HUES48 (cell line): ENCODE measurements around the gene ARMC5.

Source experiments
- H3K27ac ChIP-seq: one replicate; pipeline ENCODE4 v1.7.0; 2013; ENCODE audit warnings: low read depth, low read length, inconsistent platforms
- H3K27me3 ChIP-seq: 2 replicates; pipeline ENCODE4 v1.6.1; 2013; ENCODE audit warnings: mild to moderate bottlenecking, low read length; ENCODE audit not compliant: control insufficient read depth, insufficient read depth
- H3K36me3 ChIP-seq: 2 replicates; pipeline ENCODE4 v1.6.1; 2013; ENCODE audit warnings: low read length; ENCODE audit not compliant: control insufficient read depth, insufficient read depth
- H3K4me1 ChIP-seq: 2 replicates; pipeline ENCODE4 v1.6.1; 2013; ENCODE audit warnings: mild to moderate bottlenecking, low read length; ENCODE audit not compliant: control insufficient read depth, insufficient read depth
- H3K4me3 ChIP-seq: 2 replicates; pipeline ENCODE4 v1.5.1; 2013; ENCODE audit warnings: mild to moderate bottlenecking, low read depth, low read length
- H3K9ac ChIP-seq: 2 replicates; pipeline ENCODE4 v1.6.1; 2013; ENCODE audit warnings: mild to moderate bottlenecking, low read depth, low read length, moderate library complexity
- H3K9me3 ChIP-seq: 2 replicates; pipeline ENCODE4 v1.6.1; 2013; ENCODE audit warnings: low read length; ENCODE audit not compliant: control insufficient read depth, insufficient read depth

ARMC5 gene

DNA sequence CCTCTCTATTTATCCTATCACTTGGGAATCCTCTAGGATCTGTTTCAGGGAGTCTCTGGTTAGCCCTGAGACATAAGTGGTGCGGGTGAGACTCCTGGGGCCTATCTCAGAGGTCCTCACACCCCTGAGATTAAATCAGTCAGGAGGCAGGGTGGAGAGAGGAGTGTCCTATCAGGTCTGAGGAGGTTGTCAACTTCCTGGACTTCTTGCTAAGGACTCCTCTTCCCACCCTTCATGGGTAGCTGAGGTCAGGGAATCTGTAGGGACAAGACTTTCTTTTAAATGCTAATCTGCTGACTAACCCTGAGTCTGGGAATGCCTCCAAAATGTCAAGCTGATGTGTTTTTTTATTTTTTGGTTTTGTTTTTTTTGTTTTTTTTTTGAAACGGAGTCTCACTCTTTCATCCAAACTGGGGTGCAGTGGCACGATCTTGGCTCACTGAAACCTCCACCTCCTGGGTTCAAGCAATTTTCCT, 6.6 kb upstream of the ARMC5 start:
- no peak overlapping the region for H3K4me3 ChIP-seq
- H3K36me3 ChIP-seq, result no peaks in the 10 kb centered on the region
- H3K27me3 ChIP-seq, result no peaks in the 10 kb centered on the region
- H3K4me1 ChIP-seq, result peaks cover 23% of the 10 kb centered on the region
- H3K27ac ChIP-seq, result peak overlapping the region; percentile 81
- no peak overlapping the region for H3K9ac ChIP-seq
- H3K9me3 ChIP-seq, result no peaks in the 10 kb centered on the region

DNA sequence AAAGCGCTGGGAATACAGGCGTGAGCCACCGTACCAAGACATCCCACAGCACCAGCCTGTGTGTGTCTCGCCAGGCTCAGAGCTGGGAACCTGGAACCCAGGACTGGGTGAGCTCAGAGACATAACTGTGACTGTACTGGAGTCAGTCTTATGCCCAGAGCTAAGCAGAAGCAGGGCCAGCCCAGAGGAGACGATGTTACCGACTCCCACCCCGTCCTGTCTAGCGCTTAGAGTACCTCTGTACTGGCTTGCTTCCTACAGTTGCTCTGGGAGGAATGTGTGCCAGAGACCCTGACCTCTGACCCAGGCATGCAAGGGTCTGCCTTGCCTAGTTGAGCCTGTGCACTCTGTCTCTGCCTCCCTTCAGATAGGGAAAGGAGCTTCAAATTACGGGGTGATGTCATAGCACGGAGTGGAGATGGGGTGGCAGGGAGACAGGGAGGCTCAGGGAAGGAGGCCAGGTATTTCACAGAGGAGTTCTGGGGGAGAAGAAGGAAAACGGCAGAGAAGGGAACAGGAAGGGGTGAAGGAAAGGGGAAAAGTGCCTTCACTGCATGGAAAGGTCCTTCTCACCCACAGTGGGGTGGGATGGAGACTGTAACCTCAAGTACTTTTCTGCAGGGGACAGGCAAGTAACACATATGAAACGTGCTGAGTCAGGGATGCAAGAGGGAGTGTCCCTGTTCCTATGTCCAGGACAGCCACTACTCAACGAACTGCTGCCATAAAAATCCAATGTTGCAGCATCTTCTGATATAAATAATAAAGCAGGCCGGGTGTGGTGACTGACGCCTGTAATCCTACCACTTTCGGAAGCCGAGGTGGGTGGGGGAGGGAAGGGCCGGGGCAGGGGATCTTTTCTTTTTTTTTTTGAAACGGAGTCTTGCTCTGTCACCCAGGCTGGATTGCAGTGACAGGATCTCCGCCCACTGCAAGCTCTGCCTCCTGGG, 5.8 kb upstream of the ARMC5 start:
- Histone ChIP-seq H3K27ac (peak overlapping the region; percentile 81), H3K27me3 (no peaks in the 10 kb centered on the region), H3K9ac (no peak overlapping the region), H3K4me1 (peaks cover 27% of the 10 kb centered on the region), H3K36me3 (no peaks in the 10 kb centered on the region), H3K4me3 (no peak overlapping the region), H3K9me3 (no peaks in the 10 kb centered on the region)

DNA sequence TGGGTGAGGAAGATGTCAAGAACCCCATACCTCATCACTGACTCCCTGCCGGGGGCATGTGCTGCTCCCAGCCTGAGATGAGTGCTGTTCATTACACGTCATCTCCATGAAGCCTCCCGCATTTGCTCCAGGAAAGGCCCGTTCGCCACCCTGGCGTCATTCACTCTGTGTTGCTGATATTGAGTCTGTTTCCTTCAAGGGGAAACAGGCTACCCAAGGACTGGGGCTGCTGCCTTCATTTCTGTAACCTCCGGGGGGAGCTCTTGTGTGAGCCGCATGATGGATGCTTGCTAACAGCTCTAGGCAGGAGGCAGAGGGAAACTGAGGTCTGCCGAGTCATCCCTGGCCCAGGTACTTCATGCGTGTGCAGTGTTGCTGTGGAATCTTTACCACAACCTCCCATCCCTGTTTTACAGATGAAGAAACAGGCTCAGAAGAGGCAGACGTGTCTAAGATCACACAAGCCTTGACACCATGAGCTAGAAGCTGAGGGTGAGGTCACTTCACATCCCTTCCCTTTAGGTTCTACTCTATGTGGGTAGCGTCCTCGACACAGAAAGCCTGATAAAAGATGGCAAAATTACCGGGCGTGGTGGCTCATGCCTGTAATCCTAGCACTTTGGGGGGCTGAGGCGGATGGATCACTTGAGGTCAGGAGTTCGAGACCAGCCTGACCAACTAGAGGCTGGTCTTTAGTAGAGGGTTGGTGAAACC, 3.5 kb upstream of the ARMC5 start:
- Histone ChIP-seq H3K9me3 (no peaks in the 10 kb centered on the region), H3K36me3 (no peaks in the 10 kb centered on the region), H3K4me3 (no peak overlapping the region), H3K4me1 (peaks cover 27% of the 10 kb centered on the region), H3K27me3 (no peaks in the 10 kb centered on the region), H3K27ac (no peak overlapping the region), H3K9ac (no peak overlapping the region)

DNA sequence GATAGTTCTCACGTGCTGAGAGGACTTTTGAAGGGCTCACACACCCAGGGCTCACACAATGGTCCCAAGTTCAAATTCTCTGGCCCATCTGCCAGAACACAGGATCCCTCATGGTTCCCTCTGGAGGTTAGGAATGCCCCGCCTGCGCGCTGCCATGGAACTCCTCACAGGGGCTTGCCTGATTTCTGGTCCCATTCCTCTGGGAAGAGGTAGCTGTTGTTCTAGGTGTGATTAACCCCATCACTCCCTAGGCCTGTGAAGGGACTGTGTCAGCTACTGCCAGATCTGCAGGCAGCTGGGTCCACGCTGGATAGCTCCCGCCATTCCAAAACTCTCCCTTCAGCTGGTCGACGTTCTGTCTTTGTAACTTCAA, 2.3 kb upstream of the ARMC5 start:
- Histone ChIP-seq H3K4me3 (no peak overlapping the region), H3K27ac (no peak overlapping the region), H3K9me3 (no peaks in the 10 kb centered on the region), H3K36me3 (no peaks in the 10 kb centered on the region; the same call in 1 of the 2 replicates), H3K9ac (no peak overlapping the region), H3K4me1 (peaks cover 22% of the 10 kb centered on the region), H3K27me3 (no peaks in the 10 kb centered on the region)

DNA sequence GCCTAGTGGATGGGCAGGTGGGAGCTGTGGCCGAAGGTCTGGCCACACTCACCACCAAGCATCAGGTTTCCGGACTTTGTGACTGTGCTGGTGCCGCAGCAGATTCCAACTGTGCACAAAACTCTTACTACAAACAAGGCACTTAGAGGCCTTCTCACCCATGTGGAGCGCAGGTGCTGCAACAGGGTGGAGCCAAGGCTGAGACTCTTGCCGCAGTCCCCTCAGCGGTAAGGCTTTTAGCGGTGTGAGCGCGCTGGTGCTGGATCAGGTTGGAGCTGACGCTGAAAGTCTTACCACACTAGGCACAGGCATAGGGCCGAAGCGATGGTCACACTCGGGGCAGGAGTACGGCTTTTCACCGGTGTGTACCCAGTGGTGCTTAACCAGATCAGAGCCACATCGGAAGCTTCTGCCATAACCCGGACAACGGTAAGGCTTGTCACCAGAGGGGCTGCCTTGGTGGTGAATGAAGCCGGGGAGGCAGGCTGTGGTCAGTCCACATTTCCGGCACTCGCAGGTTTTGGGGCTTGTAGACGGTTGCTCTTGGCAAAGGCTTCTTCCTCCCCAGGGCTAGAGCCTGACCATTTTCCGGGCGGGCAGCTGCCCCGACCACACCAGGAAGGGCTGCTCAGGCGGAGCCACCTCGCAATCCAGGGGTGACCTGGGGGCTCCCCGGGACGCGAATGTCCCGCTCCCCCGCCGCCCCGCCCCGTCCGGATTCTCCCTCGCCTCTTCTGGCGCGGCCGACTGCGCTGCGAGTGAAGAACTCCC, 1.0 kb upstream of the ARMC5 start:
- peak overlapping the region; percentile 98 for H3K9ac ChIP-seq
- no peaks in the 10 kb centered on the region for H3K9me3 ChIP-seq
- H3K36me3 ChIP-seq, result peaks cover 7% of the 10 kb centered on the region
- H3K4me1 ChIP-seq, result peaks cover 10% of the 10 kb centered on the region
- H3K4me3 ChIP-seq, result peak overlapping the region; percentile 87
- H3K27me3 ChIP-seq, result no peaks in the 10 kb centered on the region
- peak overlapping the region; percentile 99 for H3K27ac ChIP-seq

DNA sequence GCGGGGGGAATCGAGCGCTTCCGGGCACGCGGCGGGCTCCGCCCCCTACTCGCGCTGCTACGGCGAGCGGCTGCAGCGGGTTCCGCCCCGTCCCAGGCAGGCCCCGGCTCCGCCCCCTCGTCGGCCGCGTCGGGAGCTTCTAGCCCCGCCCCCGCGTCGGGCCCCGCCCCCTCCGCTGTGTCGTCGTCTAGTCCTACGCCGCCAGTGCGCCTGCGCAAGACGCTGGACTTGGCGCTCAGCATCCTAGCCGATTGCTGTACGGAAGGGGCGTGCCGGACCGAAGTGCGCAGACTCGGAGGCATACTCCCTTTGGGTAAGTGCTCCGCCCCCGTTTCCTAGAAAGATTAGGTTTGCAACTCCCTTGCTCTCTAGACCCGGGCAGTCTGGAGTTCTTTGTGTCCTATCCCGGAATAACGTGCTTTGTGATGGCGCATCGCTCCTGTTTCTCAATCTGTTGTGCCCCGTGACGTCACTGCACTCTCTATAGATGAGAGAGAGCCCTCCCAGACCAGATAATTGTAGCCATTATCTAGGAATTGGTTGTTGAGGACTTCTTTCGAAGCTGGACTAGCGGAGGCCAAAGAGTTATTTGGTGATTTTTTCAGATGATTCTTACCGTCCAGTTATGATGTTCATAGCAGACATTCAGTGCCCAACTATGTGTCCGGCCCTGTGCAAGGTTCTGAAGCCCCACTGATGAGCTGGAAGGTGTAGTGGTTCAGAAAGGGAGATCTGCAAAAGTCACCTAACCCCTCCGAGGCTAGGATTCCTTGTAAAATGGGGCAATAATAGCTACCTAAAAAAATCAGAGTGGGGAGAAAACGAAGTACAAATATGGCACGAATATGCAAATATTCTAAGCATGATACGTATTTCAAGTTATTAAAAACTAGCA, 633 bp downstream of the ARMC5 start:
- peak overlapping the region; percentile 87 for H3K4me3 ChIP-seq
- no peaks in the 10 kb centered on the region for H3K27me3 ChIP-seq
- no peaks in the 10 kb centered on the region for H3K9me3 ChIP-seq
- peak overlapping the region; percentile 98 for H3K9ac ChIP-seq
- 0 out of 2 replicates have a peak, but pooled peaks cover 3% of the 10 kb centered on the region for H3K4me1 ChIP-seq
- peak overlapping the region; percentile 99 for H3K27ac ChIP-seq
- H3K36me3 ChIP-seq, result peaks cover 11% of the 10 kb centered on the region

DNA sequence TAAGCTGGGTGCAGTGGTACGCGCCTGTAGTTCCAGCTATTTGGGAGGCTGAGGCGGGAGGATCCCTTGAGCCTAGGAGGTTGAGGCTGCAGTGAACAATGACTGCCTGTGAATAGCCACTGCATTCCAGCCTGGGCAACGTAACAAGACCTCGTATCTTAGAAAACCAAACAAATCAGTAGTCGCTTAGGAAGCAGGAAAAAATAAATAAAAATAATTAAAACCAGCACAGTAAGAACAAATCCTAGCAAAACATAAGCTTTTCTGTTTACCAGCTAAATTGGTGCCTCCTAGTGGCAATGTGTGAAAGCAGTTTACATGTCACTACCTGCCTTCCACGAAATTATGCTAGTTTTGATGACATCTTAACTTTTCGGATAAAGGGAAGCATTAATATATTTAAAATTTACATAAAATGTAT, 1.3 kb downstream of the ARMC5 start:
- H3K27ac ChIP-seq, result peak overlapping the region; percentile 99

DNA sequence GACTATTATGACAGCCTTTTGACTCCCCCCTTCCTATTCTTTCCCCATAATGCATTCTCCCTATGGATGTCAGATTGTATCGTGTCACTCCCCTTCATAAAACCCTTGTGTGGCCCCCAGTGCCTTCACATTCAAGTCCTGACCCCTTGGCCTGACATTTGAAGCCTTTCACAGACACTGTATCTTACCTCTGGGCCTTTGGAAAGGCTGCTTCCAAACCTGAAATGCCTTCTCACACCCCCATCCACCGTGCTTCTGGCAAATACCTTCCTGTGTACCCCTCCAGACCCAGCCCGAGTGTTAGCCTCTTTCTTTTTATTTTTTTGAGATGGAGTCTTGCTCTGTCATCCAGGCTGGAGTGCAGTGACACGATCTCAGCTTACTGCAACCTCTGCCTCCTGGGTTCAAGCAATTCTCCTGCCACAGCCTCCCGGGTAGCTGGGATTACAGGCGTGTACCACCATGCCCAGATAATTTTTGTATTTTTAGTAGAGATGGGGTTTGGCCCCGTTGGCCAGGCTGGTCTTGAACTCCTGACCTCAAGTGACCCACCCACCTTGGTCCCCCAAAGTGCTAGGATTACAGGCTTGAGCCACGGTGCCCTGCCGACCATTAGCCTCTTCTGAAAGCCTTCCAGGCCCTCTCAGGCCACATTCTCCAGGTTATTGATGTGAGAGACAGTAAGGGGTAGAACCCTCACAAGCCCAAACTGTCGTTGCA, 2.1 kb downstream of the ARMC5 start:
- Histone ChIP-seq H3K27ac (no peak overlapping the region), H3K9me3 (no peaks in the 10 kb centered on the region), H3K4me3 (no peak overlapping the region), H3K27me3 (no peaks in the 10 kb centered on the region), H3K4me1 (0 out of 2 replicates have a peak, but pooled peaks cover 3% of the 10 kb centered on the region), H3K9ac (no peak overlapping the region), H3K36me3 (peaks cover 16% of the 10 kb centered on the region)

More for the DNA sequence above, 1.3 kb downstream of the ARMC5 start:
- H3K4me3 ChIP-seq, result peak overlapping the region; percentile 64
- H3K9me3 ChIP-seq, result no peaks in the 10 kb centered on the region
- peaks cover 14% of the 10 kb centered on the region for H3K36me3 ChIP-seq
- 0 out of 2 replicates have a peak, but pooled peaks cover 3% of the 10 kb centered on the region for H3K4me1 ChIP-seq
- peak overlapping the region; percentile 19; the same call in 1 of the 2 replicates for H3K9ac ChIP-seq
- H3K27me3 ChIP-seq, result no peaks in the 10 kb centered on the region

DNA sequence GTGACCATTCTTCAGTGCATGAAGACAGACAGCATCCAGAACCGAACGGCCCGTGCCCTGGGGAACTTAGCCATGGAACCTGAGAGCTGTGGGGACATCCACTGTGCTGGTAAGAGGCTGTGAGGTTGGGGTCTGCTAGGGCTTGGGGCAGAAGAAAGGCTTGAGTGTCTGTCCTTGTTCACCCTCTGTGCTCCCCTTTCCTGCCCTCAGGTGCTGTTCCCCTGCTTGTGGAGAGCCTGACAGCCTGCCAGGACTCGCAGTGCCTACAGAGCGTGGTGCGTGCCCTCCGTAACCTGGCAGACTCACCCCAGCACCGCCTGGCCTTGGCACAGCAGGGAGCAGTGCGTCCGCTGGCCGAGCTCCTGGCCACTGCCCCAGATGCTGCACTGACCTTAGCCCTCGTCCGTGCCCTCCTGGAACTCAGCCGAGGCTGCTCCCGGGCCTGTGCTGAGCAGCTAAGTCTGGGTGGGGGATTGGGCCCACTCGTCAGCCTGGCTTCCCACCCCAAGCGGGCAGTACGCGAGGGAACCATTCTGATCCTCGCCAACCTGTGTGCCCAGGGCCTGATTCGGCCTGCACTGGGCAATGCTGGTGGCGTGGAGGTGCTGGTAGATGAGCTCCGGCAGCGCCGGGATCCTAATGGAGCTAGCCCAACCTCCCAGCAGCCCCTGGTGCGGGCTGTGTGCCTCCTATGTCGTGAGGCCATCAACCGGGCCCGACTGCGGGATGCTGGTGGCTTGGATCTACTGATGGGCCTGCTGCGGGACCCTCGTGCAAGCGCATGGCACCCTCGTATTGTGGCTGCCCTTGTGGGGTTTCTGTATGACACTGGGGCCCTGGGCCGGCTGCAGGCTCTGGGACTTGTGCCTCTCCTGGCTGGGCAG, 2.9 kb downstream of the ARMC5 start:
- no peak overlapping the region for H3K9ac ChIP-seq
- H3K9me3 ChIP-seq, result no peaks in the 10 kb centered on the region
- H3K27ac ChIP-seq, result no peak overlapping the region
- H3K4me1 ChIP-seq, result 0 out of 2 replicates have a peak, but pooled peaks cover 3% of the 10 kb centered on the region
- H3K36me3 ChIP-seq, result peaks cover 24% of the 10 kb centered on the region
- H3K4me3 ChIP-seq, result no peak overlapping the region
- H3K27me3 ChIP-seq, result no peaks in the 10 kb centered on the region
